Kidney (tissue), 14 donors: Measurements from ENCODE around the gene FRYL. TPM values are rescaled to one million over a fixed set of nuclear protein-coding genes. Genes with fewer than 3 reads are reported as not detected.

Experiments used
- DNase-seq, 5 donors: peaks; one replicate each; pipeline ENCODE4 v3.0.0-alpha.2; 2013 to 2020
- FAIRE-seq: peaks from 2 replicates; lab custom pipeline; 2012; peaks lifted over from hg19 to GRCh38; lab: Jason Lieb, UNC
- H3K27ac ChIP-seq, 2 donors: one replicate each; pipeline ENCODE4 v1.7.0; 2013; ENCODE audit warnings: low read depth in 2 of 2, low read length in 2 of 2, inconsistent platforms in 1 of 2
- H3K27me3 ChIP-seq: one replicate; pipeline ENCODE4 v1.7.1; 2013; ENCODE audit warnings: low read length, inconsistent platforms; ENCODE audit not compliant: control insufficient read depth, insufficient read depth
- H3K36me3 ChIP-seq, 3 donors: one replicate each; pipeline versions ENCODE4 v1.7.0 to v1.7.1; 2013; ENCODE audit warnings: low read length in 3 of 3, control low read depth in 1 of 3, inconsistent platforms in 1 of 3; ENCODE audit not compliant: insufficient read depth in 3 of 3, control insufficient read depth in 2 of 3
- H3K4me1 ChIP-seq, 3 donors: one replicate each; pipeline versions ENCODE4 v1.7.0 to v1.7.1; 2013; ENCODE audit warnings: low read length in 3 of 3, inconsistent platforms in 1 of 3, low read depth in 1 of 3; ENCODE audit not compliant: control insufficient read depth in 2 of 3, insufficient read depth in 2 of 3
- H3K4me3 ChIP-seq, 3 donors: one replicate each; pipeline versions ENCODE4 v1.7.0 to v1.8.1; 2013; ENCODE audit warnings: low read length in 3 of 3, control low read depth in 1 of 3, inconsistent platforms in 1 of 3
- H3K9ac ChIP-seq, 3 donors: one replicate each; pipeline versions ENCODE4 v1.7.0 to v1.7.1; 2013; ENCODE audit warnings: low read length in 3 of 3, control low read depth in 1 of 3, inconsistent platforms in 1 of 3
- H3K9me3 ChIP-seq, 3 donors: one replicate each; pipeline versions ENCODE4 v1.7.0 to v1.7.1; 2013; ENCODE audit warnings: low read length in 3 of 3, control low read depth in 1 of 3, inconsistent platforms in 1 of 3; ENCODE audit not compliant: control insufficient read depth in 2 of 3, insufficient read depth in 1 of 3
- CTCF ChIP-seq: IDR thresholded peaks from 3 replicates; pipeline ENCODE4 v1.5.1; 2012; ENCODE audit warnings: mild to moderate bottlenecking, moderate library complexity, borderline replicate concordance; ENCODE audit not compliant: insufficient read depth; ENCODE audit errors: extremely low read depth
- intact Hi-C: fragments of 100-400 bp; cut with DNase I; formaldehyde crosslinking; loops from one replicate; pipeline ENCODE4 v1.11.1; 2022
- polyA plus RNA-seq: library from polyadenylated mRNA; stranded (reverse); fragments of 350-450 nt; fragmentation: Illumina TruSeq; extraction: RNeasy Lipid Tissue Mini Kit (QIAGEN cat#74804); gene quantifications from one replicate; pipeline ENCODE4 v1.2.3, GENCODE V29; 2014; ENCODE audit warnings: low read depth, low replicate concordance; ENCODE audit not compliant: insufficient read depth
- total RNA-seq: library from RNA; stranded (reverse); fragmentation: NEBNext Ultra II Directional; extraction: Animal tissue kit (Norgen Biotek cat#: 25700); gene quantifications from one replicate; pipeline ENCODE4 v1.2.1, GENCODE V29; 2021
- donor health status: control.
- donor health status: control.
- donor health status: control.
- donor health status: control.
- donor health status: control.
- donor health status: DM: yes; HTN: yes; CAD: no.
- donor health status: Normal renal cell carcinoma (clear cell type).

Gene FRYL
- total and polyA plus RNA-seq, 2 donors from 2014 or later = 11.6 to 78.9 TPM

DNA sequence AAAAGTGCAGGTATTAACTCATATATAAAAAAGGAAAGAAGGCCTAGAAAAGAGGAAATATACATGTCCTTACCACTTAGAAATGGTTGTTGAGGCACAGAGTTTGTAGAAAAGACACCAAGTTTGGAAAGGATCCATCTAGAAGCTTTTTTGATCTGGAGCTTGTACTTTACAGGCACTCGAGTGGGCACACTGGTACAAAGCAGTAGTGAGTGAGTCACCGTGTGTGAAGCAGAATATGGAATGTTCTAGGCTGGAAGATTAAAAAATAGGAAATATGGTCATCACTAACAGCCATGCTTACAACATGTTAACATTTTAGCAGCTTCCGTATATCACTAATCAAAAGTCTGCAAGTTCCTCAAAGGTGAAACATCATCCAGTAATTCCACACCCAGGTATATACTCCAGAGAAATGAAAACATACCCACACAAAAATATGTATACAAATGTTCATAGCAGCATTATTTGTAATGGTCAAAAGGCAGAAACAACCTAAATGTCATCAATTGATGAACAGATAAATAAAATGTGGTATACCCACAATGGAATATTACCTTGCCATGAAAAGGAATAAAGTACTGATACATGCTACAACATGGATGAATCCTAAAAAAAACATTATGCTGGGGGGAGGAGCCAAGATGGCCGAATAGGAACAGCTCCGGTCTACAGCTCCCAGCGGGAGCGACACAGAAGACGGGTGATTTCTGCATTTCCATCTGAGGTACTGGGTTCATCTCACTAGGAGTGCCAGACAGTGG, 69.5 kb downstream of the FRYL start:
- no peak overlapping the region for H3K27ac ChIP-seq
- FAIRE-seq (no peak), DNase-seq (no peak)
- no peaks in the 10 kb centered on the region for H3K27me3 ChIP-seq
- no peak for TF ChIP-seq CTCF
- H3K9ac ChIP-seq = no peak overlapping the region
- H3K4me3 ChIP-seq = no peak overlapping the region
- H3K36me3 ChIP-seq = peaks cover 0 to 2% (median 0%) of the 10 kb centered on the region in 3 donors
- intact Hi-C loops = no loop called here
- no peaks in the 10 kb centered on the region for H3K4me1 ChIP-seq
- H3K9me3 ChIP-seq = no peaks in the 10 kb centered on the region

DNA sequence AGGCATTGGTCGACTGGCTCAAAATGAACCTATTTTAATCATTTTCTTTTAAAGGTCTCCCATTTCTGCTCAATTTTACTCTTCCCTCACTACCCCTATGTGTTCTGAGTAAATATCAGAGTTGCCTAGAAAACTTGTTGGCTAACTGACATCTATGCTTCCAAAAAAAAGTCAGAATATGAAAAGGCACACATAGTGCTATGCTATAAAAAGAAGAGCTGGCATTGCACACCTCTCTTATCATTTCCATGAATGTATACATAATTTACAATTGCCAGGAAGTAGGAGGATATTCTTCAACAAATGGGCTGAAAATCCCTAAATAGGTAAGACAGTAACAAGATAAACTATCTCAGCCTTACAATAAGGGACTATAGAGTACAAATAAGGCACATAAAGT, 70.2 kb downstream of the FRYL start:
- Histone ChIP-seq H3K27me3 (no peaks in the 10 kb centered on the region), H3K4me3 (no peak overlapping the region), H3K36me3 (peaks cover 0 to 2% (median 0%) of the 10 kb centered on the region in 3 donors), H3K9me3 (no peaks in the 10 kb centered on the region), H3K4me1 (no peaks in the 10 kb centered on the region), H3K27ac (no peak overlapping the region), H3K9ac (no peak overlapping the region)
- TF ChIP-seq CTCF = no peak
- intact Hi-C loops = no loop called here
- DNase-seq (no peak), FAIRE-seq (no peak)

DNA sequence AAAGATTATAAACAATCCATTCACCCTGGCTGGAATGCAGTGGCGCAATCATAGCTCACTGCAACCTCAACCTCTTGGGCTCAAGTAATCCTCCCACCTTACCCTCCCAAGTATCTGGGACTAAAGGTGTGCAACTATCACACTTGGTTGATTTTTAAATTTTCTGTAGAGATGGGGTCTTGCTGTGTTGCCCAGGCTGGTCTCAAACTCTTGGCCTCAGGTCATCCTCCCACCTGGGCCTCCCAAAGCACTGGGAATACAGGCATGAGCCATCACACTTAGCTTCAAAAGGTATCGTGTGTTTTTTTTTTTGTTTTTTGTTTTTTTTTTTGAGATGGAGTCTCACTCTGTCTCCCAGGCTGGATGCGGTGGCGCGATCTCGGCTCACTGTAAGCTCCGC, 71.5 kb downstream of the FRYL start:
- no peaks in the 10 kb centered on the region for H3K4me1 ChIP-seq
- H3K4me3 ChIP-seq = no peak overlapping the region
- no peak for TF ChIP-seq CTCF
- no peak overlapping the region for H3K27ac ChIP-seq
- peaks cover 0 to 2% (median 0%) of the 10 kb centered on the region in 3 donors for H3K36me3 ChIP-seq
- no peak overlapping the region for H3K9ac ChIP-seq
- intact Hi-C loops = no loop called here
- no peaks in the 10 kb centered on the region for H3K27me3 ChIP-seq
- no peak for DNase-seq
- no peak for FAIRE-seq
- no peaks in the 10 kb centered on the region for H3K9me3 ChIP-seq
